KMS-11 (cell line): ENCODE data around the gene PTPN14.
"Not testable (repeated sequence)": the region's sequence is repeated elsewhere in the genome, so short reads cannot be mapped to it uniquely, and the experiment has no call there.

Experiments used
- H2AFZ ChIP-seq: fragments of 200-600 bp; sonication (generic); 2 replicates; pipeline ENCODE4 v1.6.1; 2016; ENCODE audit warnings: antibody characterized with exemption, mixed run types, low read depth
- H3K27ac ChIP-seq: fragments of 200-600 bp; sonication (generic); 2 replicates; pipeline ENCODE4 v1.6.1; 2016; ENCODE audit warnings: mild to moderate bottlenecking, mixed run types
- H3K27me3 ChIP-seq: fragments of 200-600 bp; sonication (generic); 2 replicates; pipeline ENCODE4 v1.6.1; 2017; ENCODE audit warnings: mild to moderate bottlenecking, low read depth, mixed run types, moderate library complexity; ENCODE audit not compliant: insufficient read depth
- H3K36me3 ChIP-seq: fragments of 200-600 bp; sonication (generic); 2 replicates; pipeline ENCODE4 v1.6.1; 2017; ENCODE audit warnings: mild to moderate bottlenecking, mixed run types; ENCODE audit not compliant: insufficient read depth
- H3K4me1 ChIP-seq: fragments of 200-600 bp; sonication (generic); 2 replicates; pipeline ENCODE4 v1.6.1; 2016; ENCODE audit warnings: mild to moderate bottlenecking, low read depth, mixed run types; ENCODE audit not compliant: poor library complexity, severe bottlenecking
- H3K4me2 ChIP-seq: fragments of 200-600 bp; sonication (generic); 2 replicates; pipeline ENCODE4 v1.7.0; 2016; ENCODE audit warnings: mild to moderate bottlenecking, mixed run types
- H3K4me3 ChIP-seq: fragments of 200-600 bp; sonication (generic); IDR thresholded peaks from 2 replicates; pipeline ENCODE4 v1.6.1; 2017; ENCODE audit warnings: low read depth, low read length, mixed read lengths; ENCODE audit not compliant: insufficient read depth
- H3K79me2 ChIP-seq: fragments of 200-600 bp; sonication (generic); 2 replicates; pipeline ENCODE4 v1.6.1; 2016; ENCODE audit warnings: low read depth, mixed run types; ENCODE audit not compliant: insufficient read depth
- H3K9ac ChIP-seq: fragments of 200-600 bp; sonication (generic); 2 replicates; pipeline ENCODE4 v1.6.1; 2016; ENCODE audit warnings: mild to moderate bottlenecking, mixed run types
- H4K20me1 ChIP-seq: fragments of 200-600 bp; sonication (generic); 2 replicates; pipeline ENCODE4 v1.6.1; 2016; ENCODE audit warnings: mild to moderate bottlenecking, mixed run types; ENCODE audit not compliant: insufficient read depth
- TF ChIP-seq, protein P1 (sequence below): fragments of 200-600 bp; sonication (generic); conservative IDR thresholded peaks from 2 replicates; pipeline ENCODE4 v1.6.1; 2017; ENCODE audit warnings: low read depth, mild to moderate bottlenecking, antibody characterized with exemption, low read length, moderate library complexity, mixed read lengths

PTPN14 gene

DNA sequence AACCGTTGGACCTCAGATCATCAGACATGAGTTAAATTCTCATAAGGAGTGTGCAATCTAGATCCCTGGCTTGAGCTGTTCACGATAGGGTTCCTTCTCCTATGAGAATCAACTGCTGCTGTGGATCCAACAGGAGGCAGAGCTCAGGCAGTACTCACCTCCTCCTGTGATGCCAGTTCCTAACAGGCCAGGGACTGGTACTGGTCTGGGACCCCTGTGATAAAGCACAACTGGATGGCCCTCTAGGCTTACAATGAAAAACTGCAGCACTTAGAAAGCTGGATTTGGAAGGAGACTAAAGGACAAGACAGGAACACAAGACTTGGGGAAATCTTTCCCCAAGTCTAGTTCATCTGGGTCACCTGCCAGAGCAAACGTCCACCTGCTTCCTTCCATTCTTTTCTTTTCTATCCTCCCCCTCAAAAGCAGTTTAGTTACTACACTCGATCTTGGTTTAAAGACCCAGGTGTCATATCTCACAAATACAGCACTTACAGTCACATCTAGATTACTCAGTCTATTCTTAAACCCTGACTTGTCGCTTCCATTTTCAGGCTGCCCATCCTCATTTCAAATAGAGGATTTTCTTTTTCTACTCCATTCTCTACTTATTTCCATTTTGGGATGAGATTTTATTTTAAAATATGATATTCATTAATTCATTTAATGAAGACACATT, 59.8 kb downstream of the PTPN14 start:
- Histone ChIP-seq H4K20me1 (no peaks in the 10 kb centered on the region), H2AFZ (no peak overlapping the region), H3K79me2 (no peaks in the 10 kb centered on the region), H3K4me2 (no peak overlapping the region), H3K9ac (no peak overlapping the region), H3K36me3 (no peaks in the 10 kb centered on the region), H3K27me3 (no peaks in the 10 kb centered on the region), H3K4me3 (no peak overlapping the region), H3K4me1 (no peaks in the 10 kb centered on the region), H3K27ac (no peak overlapping the region)
- TF ChIP-seq, protein P1, sequence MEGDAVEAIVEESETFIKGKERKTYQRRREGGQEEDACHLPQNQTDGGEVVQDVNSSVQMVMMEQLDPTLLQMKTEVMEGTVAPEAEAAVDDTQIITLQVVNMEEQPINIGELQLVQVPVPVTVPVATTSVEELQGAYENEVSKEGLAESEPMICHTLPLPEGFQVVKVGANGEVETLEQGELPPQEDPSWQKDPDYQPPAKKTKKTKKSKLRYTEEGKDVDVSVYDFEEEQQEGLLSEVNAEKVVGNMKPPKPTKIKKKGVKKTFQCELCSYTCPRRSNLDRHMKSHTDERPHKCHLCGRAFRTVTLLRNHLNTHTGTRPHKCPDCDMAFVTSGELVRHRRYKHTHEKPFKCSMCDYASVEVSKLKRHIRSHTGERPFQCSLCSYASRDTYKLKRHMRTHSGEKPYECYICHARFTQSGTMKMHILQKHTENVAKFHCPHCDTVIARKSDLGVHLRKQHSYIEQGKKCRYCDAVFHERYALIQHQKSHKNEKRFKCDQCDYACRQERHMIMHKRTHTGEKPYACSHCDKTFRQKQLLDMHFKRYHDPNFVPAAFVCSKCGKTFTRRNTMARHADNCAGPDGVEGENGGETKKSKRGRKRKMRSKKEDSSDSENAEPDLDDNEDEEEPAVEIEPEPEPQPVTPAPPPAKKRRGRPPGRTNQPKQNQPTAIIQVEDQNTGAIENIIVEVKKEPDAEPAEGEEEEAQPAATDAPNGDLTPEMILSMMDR, result no peak

DNA sequence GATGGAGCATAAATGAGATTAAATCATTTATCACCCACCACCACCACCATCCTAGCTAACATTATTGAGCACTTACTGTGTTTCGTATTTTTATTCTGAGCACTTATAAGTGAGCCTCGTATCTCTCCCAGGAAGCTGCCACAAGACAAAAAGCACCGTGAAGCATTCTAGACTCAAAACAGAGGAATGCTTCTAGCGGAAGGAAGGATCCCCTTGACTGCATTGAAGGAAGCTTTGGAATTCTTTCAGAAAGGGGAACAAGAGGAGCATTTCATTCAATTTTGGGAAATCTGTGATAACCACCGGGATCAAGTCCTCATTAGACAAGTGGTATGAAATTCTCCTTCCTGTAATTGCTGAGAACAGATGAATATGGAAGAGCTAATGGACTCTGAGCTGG, 66.3 kb downstream of the PTPN14 start:
- H3K79me2 ChIP-seq, result no peaks in the 10 kb centered on the region

DNA sequence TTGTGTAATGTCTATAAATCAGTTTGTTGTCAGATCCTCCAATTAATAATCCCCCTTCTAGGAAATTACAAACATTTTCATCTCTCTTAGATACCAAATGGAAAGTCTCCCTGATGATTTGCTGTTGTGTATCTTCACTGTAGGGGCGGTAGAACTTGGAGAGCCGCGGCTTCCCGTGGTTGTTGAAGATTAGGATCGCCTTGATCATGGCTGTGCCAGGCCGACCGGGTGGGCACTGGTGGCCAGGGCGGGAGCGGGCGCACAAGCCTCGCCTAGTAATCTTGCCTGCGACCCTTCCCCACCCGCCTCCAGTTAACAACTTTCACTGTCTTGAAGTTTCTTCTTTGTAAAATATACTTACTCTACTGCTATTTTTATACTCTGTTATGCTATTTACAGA, 68.2 kb downstream of the PTPN14 start:
- not testable (repeated sequence) for H3K79me2 ChIP-seq, H3K9ac ChIP-seq, H4K20me1 ChIP-seq, H3K4me2 ChIP-seq, H3K36me3 ChIP-seq, H2AFZ ChIP-seq, H3K4me1 ChIP-seq, H3K27me3 ChIP-seq, H3K27ac ChIP-seq, H3K4me3 ChIP-seq

More for the DNA sequence above, 66.3 kb downstream of the PTPN14 start:
- TF ChIP-seq, protein P1, result no peak
- Histone ChIP-seq H3K27ac (no peak overlapping the region), H3K4me2 (no peak overlapping the region), H3K27me3 (no peaks in the 10 kb centered on the region), H3K9ac (no peak overlapping the region), H3K4me1 (no peaks in the 10 kb centered on the region), H2AFZ (no peak overlapping the region), H4K20me1 (no peaks in the 10 kb centered on the region), H3K36me3 (no peaks in the 10 kb centered on the region), H3K4me3 (no peak overlapping the region)

DNA sequence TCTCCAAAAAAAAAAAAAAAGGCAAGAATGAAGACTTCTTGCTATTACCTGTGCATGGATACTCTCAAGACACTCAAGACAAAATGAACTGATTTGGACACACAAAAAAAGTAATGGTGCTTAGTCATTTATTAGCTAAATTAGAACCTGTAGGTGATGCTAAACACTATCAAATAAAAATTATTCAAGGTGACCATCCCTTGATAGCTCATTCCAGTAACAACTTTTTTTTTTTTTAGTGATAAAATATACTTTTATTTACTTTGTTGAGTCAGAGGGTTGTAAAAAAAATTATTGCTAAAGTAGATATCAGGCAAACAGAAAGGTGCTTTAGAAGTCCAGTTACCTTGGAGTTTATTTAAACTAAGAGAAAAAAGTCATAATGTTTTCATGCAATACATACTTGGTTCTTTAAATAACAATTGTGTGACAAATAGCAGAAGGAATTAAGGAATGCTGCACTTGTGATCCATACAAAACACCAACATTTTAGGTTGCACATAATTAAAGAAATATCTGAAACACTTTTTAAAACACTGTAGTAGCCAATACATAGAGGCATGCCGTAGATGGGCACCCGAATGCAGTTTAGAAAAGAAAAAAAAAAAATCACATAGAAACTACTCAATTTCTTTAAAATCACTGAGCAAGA, 69.3 kb downstream of the PTPN14 start:
- H3K36me3 ChIP-seq, H3K9ac ChIP-seq, H3K4me1 ChIP-seq, H3K27me3 ChIP-seq, H3K79me2 ChIP-seq, H4K20me1 ChIP-seq, H2AFZ ChIP-seq, H3K4me2 ChIP-seq, H3K27ac ChIP-seq, H3K4me3 ChIP-seq: not testable (repeated sequence)

DNA sequence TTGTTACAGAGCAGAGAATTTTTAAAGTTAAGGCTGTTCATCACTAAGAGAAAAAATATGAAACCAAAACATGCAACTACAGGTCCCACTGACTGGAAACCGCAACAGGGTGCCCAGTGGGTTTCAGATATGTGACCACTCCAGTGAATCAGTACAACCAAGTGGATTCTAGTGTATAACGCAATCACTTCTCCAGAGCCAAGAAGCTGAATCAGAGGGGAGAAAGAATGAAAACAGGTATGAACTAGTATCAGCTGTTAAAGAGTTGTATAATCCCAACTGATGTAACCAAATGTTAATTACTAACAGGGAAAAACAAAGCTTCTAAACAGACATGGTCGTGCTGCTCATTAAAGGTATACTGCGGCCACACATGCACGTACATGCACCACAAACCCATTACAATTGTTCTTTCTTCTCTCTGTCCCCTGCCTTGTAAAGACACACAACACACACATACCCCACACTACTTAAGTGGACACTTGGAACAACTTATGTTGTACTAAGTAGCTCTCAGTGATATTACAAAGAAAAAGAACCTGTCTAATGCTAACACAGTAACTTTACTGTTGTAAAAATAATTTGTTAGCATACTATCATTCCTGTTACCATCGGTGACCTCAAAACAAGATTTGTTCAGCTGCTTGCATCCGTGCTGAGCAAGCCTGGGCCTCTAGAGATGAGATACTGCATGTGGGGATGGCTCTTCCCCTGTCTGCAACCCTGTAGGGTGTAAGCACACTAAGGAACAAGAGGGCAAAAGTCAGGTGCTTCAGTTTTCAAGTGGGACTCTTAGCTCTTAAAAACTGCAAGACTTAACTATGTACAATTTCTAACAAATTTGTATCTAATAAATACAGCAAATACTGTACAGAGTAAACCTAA, 74.2 kb downstream of the PTPN14 start:
- no peaks in the 10 kb centered on the region for H4K20me1 ChIP-seq
- H3K9ac ChIP-seq, result no peak overlapping the region
- no peaks in the 10 kb centered on the region for H3K4me1 ChIP-seq
- H2AFZ ChIP-seq, result no peak overlapping the region
- no peaks in the 10 kb centered on the region for H3K36me3 ChIP-seq
- no peak overlapping the region for H3K4me3 ChIP-seq
- no peaks in the 10 kb centered on the region for H3K27me3 ChIP-seq
- no peak overlapping the region for H3K4me2 ChIP-seq
- no peak overlapping the region for H3K27ac ChIP-seq
- no peaks in the 10 kb centered on the region for H3K79me2 ChIP-seq
- TF ChIP-seq, protein P1, result no peak
